CD14-positive monocyte (primary cell): ENCODE measurements around the gene DNAJA4. TPM values are rescaled to one million over a fixed set of nuclear protein-coding genes. Genes with fewer than 3 reads are reported as not detected.

Experiments
- DNase-seq, 3 donors: peaks; one replicate each; pipeline ENCODE4 v3.0.0-alpha.2; 2011 to 2022
- H2AFZ ChIP-seq: 2 replicates; pipeline ENCODE4 v1.6.0; 2012; ENCODE audit warnings: mild to moderate bottlenecking, low read depth, low read length, inconsistent platforms; ENCODE audit not compliant: insufficient read depth, poor library complexity, severe bottlenecking
- H3K27ac ChIP-seq, 2 donors: 1 replicate in 1 of 2; 2 replicates in 1 of 2; pipeline ENCODE4 v1.5.1; 2012 to 2013; ENCODE audit warnings: low read length in 2 of 2, control low read depth in 1 of 2, inconsistent platforms in 1 of 2, low read depth in 1 of 2, mild to moderate bottlenecking in 1 of 2
- H3K27me3 ChIP-seq, 2 donors: one replicate each; pipeline versions ENCODE4 v1.6.0 to v1.6.1; 2011 to 2013; ENCODE audit warnings: low read length in 2 of 2; ENCODE audit not compliant: control insufficient read depth in 2 of 2, insufficient read depth in 2 of 2
- H3K36me3 ChIP-seq, 2 donors: replicated peaks in 1 of 2; 1 replicate in 1 of 2; 2 replicates in 1 of 2; pipeline versions ENCODE4 v1.5.1 to v1.6.1; 2012 to 2013; ENCODE audit warnings: low read length in 2 of 2, control low read depth in 1 of 2, inconsistent platforms in 1 of 2, mild to moderate bottlenecking in 1 of 2; ENCODE audit not compliant: insufficient read depth in 2 of 2, control insufficient read depth in 1 of 2
- H3K4me1 ChIP-seq, 2 donors: 1 replicate in 1 of 2; 2 replicates in 1 of 2; pipeline versions ENCODE4 v1.5.1 to v1.6.1; 2012 to 2013; ENCODE audit warnings: low read length in 2 of 2, control low read depth in 1 of 2, inconsistent platforms in 1 of 2, mild to moderate bottlenecking in 1 of 2, moderate library complexity in 1 of 2; ENCODE audit not compliant: insufficient read depth in 2 of 2, control insufficient read depth in 1 of 2
- H3K4me2 ChIP-seq: replicated peaks from 2 replicates; pipeline ENCODE3; 2012; ENCODE audit warnings: low read length, moderate library complexity, mild to moderate bottlenecking; ENCODE audit not compliant: poor library complexity, severe bottlenecking; ENCODE audit errors: extremely low read depth
- H3K4me3 ChIP-seq, 3 experiments: fragments of 200-600 bp in 1 of 3; sonication (generic) in 1 of 3; replicated peaks in 1 of 3; 1 replicate in 2 of 3; 2 replicates in 1 of 3; pipeline ENCODE4 v1.5.1; 2011 to 2013; ENCODE audit warnings: low read length in 3 of 3, mild to moderate bottlenecking in 3 of 3, control low read depth in 2 of 3, low read depth in 2 of 3, inconsistent platforms in 1 of 3, moderate library complexity in 1 of 3
- H3K79me2 ChIP-seq: 2 replicates; pipeline ENCODE4 v1.6.0; 2012; ENCODE audit warnings: mild to moderate bottlenecking, control low read depth, inconsistent platforms, low read length, moderate library complexity; ENCODE audit not compliant: insufficient read depth
- H3K9ac ChIP-seq: 2 replicates; pipeline ENCODE4 v1.6.0; 2017; ENCODE audit warnings: low read length, mild to moderate bottlenecking; ENCODE audit not compliant: insufficient read depth, poor library complexity, severe bottlenecking
- H3K9me3 ChIP-seq, 2 donors: replicated peaks in 1 of 2; 1 replicate in 1 of 2; 2 replicates in 1 of 2; pipeline versions ENCODE4 v1.5.1 to v1.6.1; 2012 to 2013; ENCODE audit warnings: low read length in 2 of 2, control low read depth in 1 of 2; ENCODE audit not compliant: control insufficient read depth in 1 of 2, insufficient read depth in 1 of 2
- H4K20me1 ChIP-seq: 2 replicates; pipeline ENCODE4 v1.6.0; 2012; ENCODE audit warnings: mild to moderate bottlenecking, low read length, control low read depth, moderate library complexity; ENCODE audit not compliant: insufficient read depth
- H3K27ac Mint-ChIP-seq, 7 donors: one replicate each; pipeline ENCODE4 v1.8.0; 2020; ENCODE audit warnings: mild to moderate bottlenecking in 7 of 7, mixed read lengths in 7 of 7, moderate library complexity in 6 of 7, inconsistent platforms in 2 of 7
- H3K27me3 Mint-ChIP-seq, 3 donors: one replicate each; pipeline ENCODE4 v1.8.0; 2021 to 2022; ENCODE audit warnings: low read depth in 3 of 3, mild to moderate bottlenecking in 3 of 3, mixed read lengths in 3 of 3, moderate library complexity in 3 of 3, inconsistent platforms in 1 of 3
- H3K36me3 Mint-ChIP-seq, 2 donors: one replicate each; pipeline ENCODE4 v1.8.0; 2020; ENCODE audit warnings: mixed read lengths in 2 of 2, inconsistent platforms in 1 of 2, mild to moderate bottlenecking in 1 of 2
- H3K4me1 Mint-ChIP-seq: one replicate; pipeline ENCODE4 v1.8.0; 2020; ENCODE audit warnings: mild to moderate bottlenecking, mixed read lengths
- H3K4me3 Mint-ChIP-seq, 2 donors: one replicate each; pipeline ENCODE4 v1.8.0; 2020; ENCODE audit warnings: mild to moderate bottlenecking in 2 of 2, mixed read lengths in 2 of 2, moderate library complexity in 1 of 2
- H3K9me3 Mint-ChIP-seq, 7 donors: one replicate each; pipeline ENCODE4 v1.8.0; 2020 to 2022; ENCODE audit warnings: mixed read lengths in 7 of 7, mild to moderate bottlenecking in 6 of 7, moderate library complexity in 6 of 7, inconsistent platforms in 2 of 7
- WGBS: methylation state at CpG from one replicate; pipeline ENCODE4 v1.1.5; 2013; ENCODE audit warnings: missing lambda C conversion rate; ENCODE audit not compliant: insufficient coverage; 5-methylcytosine and 5-hydroxymethylcytosine counted together
- intact Hi-C, 2 donors: fragments of 100-400 bp; cut with micrococcal nuclease; formaldehyde crosslinking; loops; one replicate each; pipeline versions ENCODE4 v1.15.0 to v1.15.1; 2023
- polyA plus RNA-seq, 3 donors: library from polyadenylated mRNA; depleted of rRNA in 1 of 3; unstranded in 2 of 3; stranded (reverse) in 1 of 3; fragments of 300-500 nt in 2 of 3; fragments of >200 nt in 1 of 3; fragmentation: Illumina TruSeq in 2 of 3; gene quantifications; 1 replicate in 2 of 3; 2 replicates in 1 of 3; pipeline ENCODE4 v1.2.3, GENCODE V29; 2012 to 2021
- TF ChIP-seq, protein P1 (sequence below): fragments of 200-600 bp; IDR thresholded peaks from one replicate; pipeline ENCODE4 v1.8.0; 2022; ENCODE audit warnings: antibody characterized with exemption, mild to moderate bottlenecking

The DNAJA4 gene
- polyA plus RNA-seq, 3 donors, result 2.4 to 20.9 (median 2.5) TPM

- TF ChIP-seq, protein P1, sequence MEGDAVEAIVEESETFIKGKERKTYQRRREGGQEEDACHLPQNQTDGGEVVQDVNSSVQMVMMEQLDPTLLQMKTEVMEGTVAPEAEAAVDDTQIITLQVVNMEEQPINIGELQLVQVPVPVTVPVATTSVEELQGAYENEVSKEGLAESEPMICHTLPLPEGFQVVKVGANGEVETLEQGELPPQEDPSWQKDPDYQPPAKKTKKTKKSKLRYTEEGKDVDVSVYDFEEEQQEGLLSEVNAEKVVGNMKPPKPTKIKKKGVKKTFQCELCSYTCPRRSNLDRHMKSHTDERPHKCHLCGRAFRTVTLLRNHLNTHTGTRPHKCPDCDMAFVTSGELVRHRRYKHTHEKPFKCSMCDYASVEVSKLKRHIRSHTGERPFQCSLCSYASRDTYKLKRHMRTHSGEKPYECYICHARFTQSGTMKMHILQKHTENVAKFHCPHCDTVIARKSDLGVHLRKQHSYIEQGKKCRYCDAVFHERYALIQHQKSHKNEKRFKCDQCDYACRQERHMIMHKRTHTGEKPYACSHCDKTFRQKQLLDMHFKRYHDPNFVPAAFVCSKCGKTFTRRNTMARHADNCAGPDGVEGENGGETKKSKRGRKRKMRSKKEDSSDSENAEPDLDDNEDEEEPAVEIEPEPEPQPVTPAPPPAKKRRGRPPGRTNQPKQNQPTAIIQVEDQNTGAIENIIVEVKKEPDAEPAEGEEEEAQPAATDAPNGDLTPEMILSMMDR, result no peak
- Histone ChIP-seq H3K4me1 (peaks cover 32 to 40% of the 10 kb centered on the region in 2 donors), H3K4me2 (peak overlapping the region; percentile 69), H3K4me3 (peak overlapping the region in 1 of 3 experiments; percentile 25), H3K27ac (peak overlapping the region; percentile 75 to 79), H2AFZ (peak overlapping the region; percentile 62), H3K27me3 (no peaks in the 10 kb centered on the region), H3K36me3 (no peaks in the 10 kb centered on the region), H3K9me3 (peaks cover 0 to 6% of the 10 kb centered on the region in 2 donors), H3K79me2 (no peaks in the 10 kb centered on the region), H3K9ac (peak overlapping the region; percentile 23), H4K20me1 (no peaks in the 10 kb centered on the region)
- 11% methylated on average over 4 of the region's 6 CpGs for WGBS
- peaks cover 0 to 4% (median 0%) of the 10 kb centered on the region in 3 donors for H3K27me3 Mint-ChIP-seq
- peaks cover 0 to 7% (median 0%) of the 10 kb centered on the region in 7 donors for H3K9me3 Mint-ChIP-seq
- peaks cover 28% of the 10 kb centered on the region for H3K4me1 Mint-ChIP-seq
- peak overlapping the region; percentile 62 to 78 for H3K4me3 Mint-ChIP-seq
- no peaks in the 10 kb centered on the region for H3K36me3 Mint-ChIP-seq
- DNase-seq, result peak in 2 of 3 donors; percentile 67 to 73
- intact Hi-C loops, result loop anchor here (2.0 to 10.0 kb wide), 3 partner anchors 115 to 567 kb away; partner anchors contain the start of gene MORF4L1 (in 1 of the 2)
- H3K27ac Mint-ChIP-seq, result peak overlapping the region in 6 of 7 donors; percentile 78 to 94 (median 88)
These were observed 43.6 kb downstream of the DNAJA4 start for GRCh38 chr15:78307976-78308375.

- Mint-ChIP-seq H3K4me1 (peaks cover 27% of the 10 kb centered on the region), H3K4me3 (peak overlapping the region; percentile 62 to 78), H3K36me3 (no peaks in the 10 kb centered on the region), H3K27me3 (peaks cover 0 to 5% (median 0%) of the 10 kb centered on the region in 3 donors), H3K9me3 (peaks cover 0 to 7% (median 0%) of the 10 kb centered on the region in 7 donors), H3K27ac (peak overlapping the region in 5 of 7 donors; percentile 81 to 94 (median 90))
- intact Hi-C loops, result loop anchor here (2.0 to 10.0 kb wide), 3 partner anchors 114 to 566 kb away; partner anchors contain the start of gene MORF4L1 (in 1 of the 2)
- Histone ChIP-seq H3K79me2 (no peaks in the 10 kb centered on the region), H3K4me2 (peak overlapping the region; percentile 69), H3K4me3 (peak overlapping the region in 1 of 3 experiments; percentile 25), H3K36me3 (no peaks in the 10 kb centered on the region), H3K9ac (peak overlapping the region; percentile 23), H3K9me3 (peaks cover 0 to 6% of the 10 kb centered on the region in 2 donors), H3K4me1 (peaks cover 30 to 34% of the 10 kb centered on the region in 2 donors), H4K20me1 (no peaks in the 10 kb centered on the region), H3K27me3 (no peaks in the 10 kb centered on the region), H2AFZ (peak overlapping the region; percentile 62), H3K27ac (peak overlapping the region; percentile 75 to 79)
- WGBS, result 23% methylated on average over 8 of the region's 9 CpGs
- peak; percentile 44 to 66 (median 65) for DNase-seq
- TF ChIP-seq, protein P1, result peak; percentile 92
These were observed 44.2 kb downstream of the DNAJA4 start for GRCh38 chr15:78308422-78309032.
